GM12875 (cell line): ENCODE measurements around the gene PRR36.

ENCODE experiments used
- H3K4me3 ChIP-seq: one replicate; pipeline ENCODE4 v1.5.1; 2011; ENCODE audit warnings: low read depth, low read length, control low read depth
- CTCF ChIP-seq: IDR thresholded peaks from 2 replicates; pipeline ENCODE4 v1.5.1; 2011; ENCODE audit warnings: low read depth, mild to moderate bottlenecking, control low read depth, inconsistent platforms, low read length, moderate library complexity, borderline replicate concordance; ENCODE audit not compliant: insufficient read depth

Gene PRR36

GRCh38 chr19:7855426-7856108, 18.6 kb downstream of the PRR36 start:
- H3K4me3 ChIP-seq = no peak overlapping the region
- TF ChIP-seq CTCF = no peak

- no peak overlapping the region for H3K4me3 ChIP-seq
- no peak for TF ChIP-seq CTCF
Measured at GRCh38 chr19:7853770-7854128, 20.4 kb downstream of the PRR36 start.

- no peak overlapping the region for H3K4me3 ChIP-seq
- TF ChIP-seq CTCF = peak; percentile 91
Measured at GRCh38 chr19:7852851-7853769, 21.1 kb downstream of the PRR36 start.

- no peak for TF ChIP-seq CTCF
- H3K4me3 ChIP-seq = no peak overlapping the region
Measured at GRCh38 chr19:7851623-7852500, 22.3 kb downstream of the PRR36 start.

GRCh38 chr19:7850945-7851622, 23.1 kb downstream of the PRR36 start:
- H3K4me3 ChIP-seq = no peak overlapping the region
- TF ChIP-seq CTCF = no peak

- no peak for TF ChIP-seq CTCF
- H3K4me3 ChIP-seq = no peak overlapping the region
Measured at GRCh38 chr19:7850000-7850813, 24.0 kb downstream of the PRR36 start.
